HCT116 (cell line): Measurements from ENCODE around the gene CCNJL. TPM values are rescaled to one million over a fixed set of nuclear protein-coding genes. Genes with fewer than 3 reads are reported as not detected.

Experiments
- ATAC-seq: fragments of 200-7000 bp; cut with Tn5 transposase; 2 replicates; pipeline ENCODE4 v1.9.1; 2020; ENCODE audit warnings: mild to moderate bottlenecking, moderate library complexity
- BruUV-seq: library from RNA; stranded (reverse); fragments of 400-500 nt; replicated peaks from 2 replicates; lab custom pipeline; 2021; lab: Mats Ljungman, UMichigan
- CTCF ChIA-PET: fragments of 300-600 bp; sonication (Branson Sonifier 250); formaldehyde crosslinking; loops from one replicate; lab custom pipeline; 2021; ENCODE audit warnings: antibody characterized with exemption; lab: Charles Lee
- POLR2A ChIA-PET: fragments of 300-600, 350-600 bp; sonication (Branson Sonifier 250); formaldehyde crosslinking; loops from one replicate; lab custom pipeline; 2021; ENCODE audit warnings: antibody characterized with exemption; lab: Charles Lee
- RAD21 ChIA-PET, 2 experiments: fragments of 300-600 bp; sonication (Branson Sonifier 250); formaldehyde crosslinking; loops; one replicate each; lab custom pipeline; 2023; ENCODE audit warnings: low total read pairs in 2 of 2; ENCODE audit not compliant: uncharacterized antibody in 2 of 2, unreplicated experiment in 2 of 2, low non-redundant PET in 1 of 2; lab: Charles Lee
- DNase-seq: peaks from one replicate; pipeline ENCODE4 v3.0.0-alpha.2; 2010; ENCODE audit warnings: low read depth, low spot score
- H2AFZ ChIP-seq: fragments of 200-600 bp; shearing (Covaris generic), sonication (generic); 2 replicates; pipeline ENCODE4 v1.6.1; 2017; ENCODE audit warnings: low read depth, mixed run types, mixed read lengths, antibody characterized with exemption, low read length; ENCODE audit not compliant: poor library complexity, severe bottlenecking
- H3K27ac ChIP-seq: 2 replicates; pipeline ENCODE4 v1.5.1; 2012; ENCODE audit warnings: low read depth, low read length
- H3K27me3 ChIP-seq: fragments of 200-600 bp; sonication (generic); 2 replicates; pipeline ENCODE4 v1.6.1; 2016; ENCODE audit warnings: mixed run types, low read length, mixed read lengths; ENCODE audit not compliant: insufficient read depth
- H3K36me3 ChIP-seq, 2 experiments: fragments of 200-500 bp in 1 of 2; fragments of 200-600 bp in 1 of 2; sonication (Bioruptor generic) in 1 of 2; sonication (generic) in 1 of 2; 2 replicates each; pipeline versions ENCODE4 v1.5.1 to v1.6.1; 2014 to 2016; ENCODE audit warnings: low read length in 2 of 2, inconsistent platforms in 1 of 2, mixed read lengths in 1 of 2, mixed run types in 1 of 2; ENCODE audit not compliant: insufficient read depth in 2 of 2, control insufficient read depth in 1 of 2
- H3K4me1 ChIP-seq, 2 experiments: fragments of 200-600 bp in 1 of 2; sonication (generic) in 1 of 2; 2 replicates each; pipeline versions ENCODE4 v1.5.1 to v1.6.1; 2012 to 2017; ENCODE audit warnings: low read length in 2 of 2, inconsistent platforms in 1 of 2, mild to moderate bottlenecking in 1 of 2, mixed read lengths in 1 of 2, mixed run types in 1 of 2, moderate library complexity in 1 of 2; ENCODE audit not compliant: insufficient read depth in 2 of 2, control insufficient read depth in 1 of 2
- H3K4me2 ChIP-seq: fragments of 200-600 bp; sonication (generic); 2 replicates; pipeline ENCODE4 v1.6.1; 2017; ENCODE audit warnings: mixed run types, low read length, mixed read lengths
- H3K4me3 ChIP-seq, 2 experiments: fragments of 200-600 bp in 1 of 2; sonication (generic) in 1 of 2; replicated peaks in 1 of 2; 2 replicates each; pipeline ENCODE4 v1.5.1; 2011 to 2016; ENCODE audit warnings: low read length in 2 of 2, control low read depth in 1 of 2, low read depth in 1 of 2, mild to moderate bottlenecking in 1 of 2, mixed read lengths in 1 of 2, mixed run types in 1 of 2
- H3K79me2 ChIP-seq: fragments of 200-600 bp; sonication (generic); 2 replicates; pipeline ENCODE4 v1.6.1; 2017; ENCODE audit warnings: mild to moderate bottlenecking, mixed run types, low read length, moderate library complexity, mixed read lengths; ENCODE audit not compliant: insufficient read depth
- H3K9ac ChIP-seq: fragments of 200-600 bp; sonication (generic); 2 replicates; pipeline ENCODE4 v1.6.1; 2016; ENCODE audit warnings: low read length, mixed read lengths
- H3K9me2 ChIP-seq: fragments of 200-600 bp; sonication (generic), shearing (Covaris generic); 2 replicates; pipeline ENCODE4 v1.6.1; 2017; ENCODE audit warnings: mixed run types, mild to moderate bottlenecking, moderate library complexity; ENCODE audit not compliant: insufficient read depth
- H3K9me3 ChIP-seq, 2 experiments: fragments of 200-500 bp in 1 of 2; fragments of 200-600 bp in 1 of 2; sonication (Bioruptor generic) in 1 of 2; sonication (generic) in 1 of 2; 2 replicates each; pipeline ENCODE4 v1.6.1; 2014 to 2017; ENCODE audit warnings: low read length in 2 of 2, mixed read lengths in 2 of 2, inconsistent platforms in 1 of 2, low read depth in 1 of 2, mild to moderate bottlenecking in 1 of 2, mixed run types in 1 of 2, moderate library complexity in 1 of 2; ENCODE audit not compliant: control insufficient read depth in 1 of 2, insufficient read depth in 1 of 2
- H4K20me1 ChIP-seq: fragments of 200-600 bp; sonication (generic), shearing (Covaris generic); 2 replicates; pipeline ENCODE4 v1.6.1; 2017; ENCODE audit warnings: mixed run types, mild to moderate bottlenecking, moderate library complexity; ENCODE audit not compliant: insufficient read depth
- CBX3 ChIP-seq: IDR thresholded peaks from 2 replicates; pipeline ENCODE4 v1.6.1; 2012; ENCODE audit warnings: low read depth
- CEBPB ChIP-seq: IDR thresholded peaks from 2 replicates; pipeline ENCODE4 v1.6.1; 2012; ENCODE audit warnings: low read depth
- CTCF ChIP-seq, 3 experiments: fragments of 200-600 bp in 1 of 3; sonication (generic) in 1 of 3; IDR thresholded peaks in 2 of 3; conservative IDR thresholded peaks in 1 of 3; 2 replicates each; pipeline ENCODE4 v1.5.1; 2012 to 2017; ENCODE audit warnings: low read depth in 2 of 3, low read length in 2 of 3, antibody characterized with exemption in 1 of 3, borderline replicate concordance in 1 of 3, control low read depth in 1 of 3, mild to moderate bottlenecking in 1 of 3, mixed read lengths in 1 of 3, mixed run types in 1 of 3, moderate library complexity in 1 of 3; ENCODE audit not compliant: insufficient read depth in 1 of 3
- EGR1 ChIP-seq: IDR thresholded peaks from 2 replicates; pipeline ENCODE4 v1.6.1; 2012; ENCODE audit warnings: low read depth
- ELF1 ChIP-seq: IDR thresholded peaks from 2 replicates; pipeline ENCODE4 v1.6.1; 2012; ENCODE audit warnings: low read depth, borderline replicate concordance
- EZH2 ChIP-seq: fragments of 200-600 bp; sonication (generic); IDR thresholded peaks from 2 replicates; pipeline ENCODE4 v1.6.1; 2017; ENCODE audit warnings: antibody characterized with exemption, mixed run types
- JUND ChIP-seq: IDR thresholded peaks from 2 replicates; pipeline ENCODE4 v1.6.1; 2012
- MAX ChIP-seq: IDR thresholded peaks from 2 replicates; pipeline ENCODE4 v1.6.1; 2012
- POLR2A ChIP-seq: IDR thresholded peaks from 2 replicates; pipeline ENCODE4 v1.7.0; 2011; ENCODE audit warnings: borderline replicate concordance; ENCODE audit not compliant: insufficient read depth, insufficient read length; ENCODE audit errors: extremely low read depth
- RAD21 ChIP-seq: IDR thresholded peaks from 2 replicates; pipeline ENCODE4 v1.6.1; 2012; ENCODE audit warnings: low read depth, mild to moderate bottlenecking
- REST ChIP-seq: IDR thresholded peaks from 2 replicates; pipeline ENCODE4 v1.6.1; 2012; ENCODE audit warnings: low read depth
- SIN3A ChIP-seq: IDR thresholded peaks from 2 replicates; pipeline ENCODE4 v1.6.1; 2012; ENCODE audit warnings: low read depth
- SP1 ChIP-seq: IDR thresholded peaks from 2 replicates; pipeline ENCODE4 v1.6.1; 2012; ENCODE audit warnings: low read depth
- SRF ChIP-seq: IDR thresholded peaks from 2 replicates; pipeline ENCODE4 v1.6.1; 2012; ENCODE audit warnings: low read depth
- TCF7L2 ChIP-seq: IDR thresholded peaks from 2 replicates; pipeline ENCODE4 v1.7.0; 2011; ENCODE audit warnings: borderline replicate concordance, inconsistent platforms; ENCODE audit not compliant: insufficient read depth, insufficient read length; ENCODE audit errors: extremely low read depth
- YY1 ChIP-seq: IDR thresholded peaks from 2 replicates; pipeline ENCODE4 v1.6.1; 2011; ENCODE audit warnings: low read length, low read depth, moderate library complexity, mild to moderate bottlenecking; ENCODE audit not compliant: insufficient replicate concordance; ENCODE audit errors: extremely low read depth
- ZBTB33 ChIP-seq: IDR thresholded peaks from 2 replicates; pipeline ENCODE4 v1.6.1; 2011; ENCODE audit warnings: mild to moderate bottlenecking, low read length, moderate library complexity; ENCODE audit not compliant: insufficient replicate concordance; ENCODE audit errors: extremely low read depth
- ZFX ChIP-seq: fragments of 450-650 bp; IDR thresholded peaks from 2 replicates; pipeline ENCODE4 v1.6.1; 2017
- ZNF274 ChIP-seq: fragments of 200-500 bp; sonication (Bioruptor generic); IDR thresholded peaks from 2 replicates; pipeline ENCODE4 v1.6.1; 2014; ENCODE audit warnings: mild to moderate bottlenecking, low read depth, low read length, inconsistent platforms
- intact Hi-C: fragments of 100-400 bp; cut with micrococcal nuclease; formaldehyde crosslinking; loops from 2 replicates; pipeline ENCODE4 v1.10.0; 2022
- total RNA-seq: library from RNA; stranded (reverse); gene quantifications from one replicate; pipeline ENCODE4 v1.2.1, GENCODE V29; 2021; ENCODE audit not compliant: unreplicated experiment

CCNJL gene
- total RNA-seq, 1 experiment from 2014 or later = 2.9 TPM

GRCh38 chr5:160260006-160260775 is 52.2 kb downstream of the CCNJL start:
- POLR2A ChIA-PET = no interaction called here
- RAD21 ChIA-PET = no interaction called here
- intact Hi-C loops = no loop called here
- no peaks in the 10 kb centered on the region for H3K27me3 ChIP-seq
- H3K4me1 ChIP-seq = no peaks in the 10 kb centered on the region
- no peak for ATAC-seq
- H3K4me2 ChIP-seq = no peak overlapping the region
- no TSS peak for BruUV-seq
- CTCF ChIA-PET = no interaction called here
- H3K9me3 ChIP-seq = no peaks in the 10 kb centered on the region
- H3K9me2 ChIP-seq = no peaks in the 10 kb centered on the region
- no peak overlapping the region for H3K9ac ChIP-seq
- no peak for DNase-seq
- no peak overlapping the region for H3K4me3 ChIP-seq
- TF ChIP-seq ZNF274 (no peak), JUND (no peak), CEBPB (no peak), TCF7L2 (no peak), ZBTB33 (no peak), EGR1 (no peak), SIN3A (no peak), CBX3 (no peak), ZFX (no peak), SRF (no peak), SP1 (no peak), MAX (no peak), POLR2A (no peak), RAD21 (no peak), CTCF (IDR thresholded peaks at IDR 0.05 in 2 of 3, conservative IDR thresholded peaks at IDR 0.05 in 1 of 3; ENCODE audit: borderline replicate concordance in 1 of 3, insufficient read depth in 1 of 3, low read depth in 2 of 3, low read length in 2 of 3) (no peak), ELF1 (no peak), EZH2 (no peak), YY1 (no peak), REST (no peak)
- no peaks in the 10 kb centered on the region for H4K20me1 ChIP-seq
- no peak overlapping the region for H3K27ac ChIP-seq
- H2AFZ ChIP-seq = no peak overlapping the region
- no peaks in the 10 kb centered on the region for H3K36me3 ChIP-seq
- no peaks in the 10 kb centered on the region for H3K79me2 ChIP-seq
